Immature natural killer cell (primary cell): ENCODE data around the gene MED13L. TPM values are rescaled to one million over a fixed set of nuclear protein-coding genes. Genes with fewer than 3 reads are reported as not detected.

Experiments
- DNase-seq, 3 donors: peaks; one replicate each; pipeline ENCODE4 v3.0.0; 2022; ENCODE audit warnings: mixed read lengths in 1 of 3
- H3K27ac Mint-ChIP-seq, 6 donors: one replicate each; pipeline ENCODE4 v1.8.0; 2020; ENCODE audit warnings: mixed read lengths in 6 of 6, mild to moderate bottlenecking in 5 of 6, inconsistent platforms in 4 of 6, moderate library complexity in 3 of 6
- H3K27me3 Mint-ChIP-seq, 3 donors: one replicate each; pipeline ENCODE4 v1.8.0; 2020 to 2021; ENCODE audit warnings: low read depth in 3 of 3, mild to moderate bottlenecking in 3 of 3, mixed read lengths in 3 of 3, moderate library complexity in 3 of 3, inconsistent platforms in 1 of 3
- H3K36me3 Mint-ChIP-seq, 3 donors: one replicate each; pipeline ENCODE4 v1.8.0; 2020; ENCODE audit warnings: mixed read lengths in 3 of 3, inconsistent platforms in 2 of 3, mild to moderate bottlenecking in 2 of 3
- H3K4me1 Mint-ChIP-seq, 2 donors: one replicate each; pipeline ENCODE4 v1.8.0; 2020; ENCODE audit warnings: inconsistent platforms in 2 of 2, mild to moderate bottlenecking in 2 of 2, mixed read lengths in 2 of 2, moderate library complexity in 1 of 2
- H3K4me3 Mint-ChIP-seq, 5 donors: one replicate each; pipeline ENCODE4 v1.8.0; 2020; ENCODE audit warnings: mild to moderate bottlenecking in 5 of 5, mixed read lengths in 5 of 5, inconsistent platforms in 3 of 5, moderate library complexity in 3 of 5
- H3K9me3 Mint-ChIP-seq, 6 donors: one replicate each; pipeline ENCODE4 v1.8.0; 2020; ENCODE audit warnings: mild to moderate bottlenecking in 6 of 6, mixed read lengths in 6 of 6, inconsistent platforms in 4 of 6, moderate library complexity in 3 of 6
- polyA plus RNA-seq, 3 donors: library from polyadenylated mRNA; unstranded; fragments of 300-500 nt; fragmentation: Illumina TruSeq; gene quantifications; one replicate each; pipeline ENCODE4 v1.2.3, GENCODE V29; 2021

MED13L gene
- polyA plus RNA-seq, 3 donors from 2014 or later: 2.3 to 10.3 (median 4.9) TPM

GRCh38 chr12:116089080-116089479, 188.4 kb downstream of the MED13L start:
- Mint-ChIP-seq H3K27ac (peak overlapping the region in 2 of 6 donors; percentile 46 to 67), H3K27me3 (no peaks in the 10 kb centered on the region), H3K36me3 (peaks cover 0 to 10% (median 0%) of the 10 kb centered on the region in 3 donors), H3K9me3 (no peaks in the 10 kb centered on the region), H3K4me1 (peaks cover 39 to 63% of the 10 kb centered on the region in 2 donors), H3K4me3 (peak overlapping the region in 3 of 5 donors; percentile 33 to 82 (median 34))
- DNase-seq: no peak

GRCh38 chr12:116087962-116088361, 189.5 kb downstream of the MED13L start:
- H3K27me3 Mint-ChIP-seq: no peaks in the 10 kb centered on the region
- H3K4me1 Mint-ChIP-seq: peaks cover 38 to 65% of the 10 kb centered on the region in 2 donors
- H3K4me3 Mint-ChIP-seq: peak overlapping the region; percentile 63 to 82 (median 71)
- H3K36me3 Mint-ChIP-seq: peaks cover 0 to 10% (median 0%) of the 10 kb centered on the region in 3 donors
- H3K27ac Mint-ChIP-seq: peak overlapping the region; percentile 65 to 85 (median 74)
- DNase-seq: peak; percentile 21 to 45 (median 43)
- H3K9me3 Mint-ChIP-seq: no peaks in the 10 kb centered on the region

- H3K27ac Mint-ChIP-seq: peak overlapping the region; percentile 42 to 79 (median 71)
- H3K9me3 Mint-ChIP-seq: no peaks in the 10 kb centered on the region
- peaks cover 0 to 10% (median 0%) of the 10 kb centered on the region in 3 donors for H3K36me3 Mint-ChIP-seq
- DNase-seq: peak in 2 of 3 donors; percentile 11 to 16
- no peaks in the 10 kb centered on the region for H3K27me3 Mint-ChIP-seq
- peak overlapping the region; percentile 40 to 82 (median 63) for H3K4me3 Mint-ChIP-seq
- H3K4me1 Mint-ChIP-seq: peaks cover 38 to 64% of the 10 kb centered on the region in 2 donors
These were observed 190.1 kb downstream of the MED13L start for GRCh38 chr12:116087399-116087798.

GRCh38 chr12:116080415-116080814, 197.1 kb downstream of the MED13L start:
- no peak overlapping the region for H3K4me3 Mint-ChIP-seq

GRCh38 chr12:116078396-116078795, 199.1 kb downstream of the MED13L start:
- Mint-ChIP-seq H3K9me3 (no peaks in the 10 kb centered on the region), H3K4me1 (peaks cover 0 to 31% of the 10 kb centered on the region in 2 donors), H3K27me3 (no peaks in the 10 kb centered on the region), H3K36me3 (no peaks in the 10 kb centered on the region), H3K27ac (no peak overlapping the region), H3K4me3 (no peak overlapping the region)
- no peak for DNase-seq

More at GRCh38 chr12:116080415-116080814, 197.1 kb downstream of the MED13L start:
- Mint-ChIP-seq H3K4me1 (peaks cover 3 to 26% of the 10 kb centered on the region in 2 donors), H3K9me3 (no peaks in the 10 kb centered on the region), H3K27ac (no peak overlapping the region), H3K36me3 (no peaks in the 10 kb centered on the region), H3K27me3 (no peaks in the 10 kb centered on the region)
- DNase-seq: no peak

GRCh38 chr12:116077431-116077830, 200.1 kb downstream of the MED13L start:
- H3K4me1 Mint-ChIP-seq: peaks cover 0 to 31% of the 10 kb centered on the region in 2 donors
- no peak overlapping the region for H3K4me3 Mint-ChIP-seq
- peaks cover 0 to 1% (median 0%) of the 10 kb centered on the region in 3 donors for H3K27me3 Mint-ChIP-seq
- no peaks in the 10 kb centered on the region for H3K9me3 Mint-ChIP-seq
- no peak for DNase-seq
- no peaks in the 10 kb centered on the region for H3K36me3 Mint-ChIP-seq
- no peak overlapping the region for H3K27ac Mint-ChIP-seq

GRCh38 chr12:116076399-116076798, 201.1 kb downstream of the MED13L start:
- peaks cover 0 to 2% (median 0%) of the 10 kb centered on the region in 3 donors for H3K27me3 Mint-ChIP-seq
- H3K36me3 Mint-ChIP-seq: no peaks in the 10 kb centered on the region
- no peak for DNase-seq
- H3K4me1 Mint-ChIP-seq: peaks cover 3 to 38% of the 10 kb centered on the region in 2 donors
- no peaks in the 10 kb centered on the region for H3K9me3 Mint-ChIP-seq
- no peak overlapping the region for H3K27ac Mint-ChIP-seq
- no peak overlapping the region for H3K4me3 Mint-ChIP-seq

- Mint-ChIP-seq H3K36me3 (no peaks in the 10 kb centered on the region), H3K27ac (no peak overlapping the region), H3K27me3 (peaks cover 0 to 2% (median 0%) of the 10 kb centered on the region in 3 donors), H3K9me3 (no peaks in the 10 kb centered on the region), H3K4me3 (no peak overlapping the region), H3K4me1 (peaks cover 10 to 52% of the 10 kb centered on the region in 2 donors)
- no peak for DNase-seq
These were observed 202.8 kb downstream of the MED13L start for GRCh38 chr12:116074686-116075085.

GRCh38 chr12:116071555-116072230, 205.8 kb downstream of the MED13L start:
- Mint-ChIP-seq H3K36me3 (no peaks in the 10 kb centered on the region), H3K27me3 (peaks cover 0 to 2% (median 0%) of the 10 kb centered on the region in 3 donors), H3K4me3 (no peak overlapping the region), H3K9me3 (no peaks in the 10 kb centered on the region), H3K27ac (peak overlapping the region in 3 of 6 donors; percentile 55 to 68 (median 66)), H3K4me1 (peaks cover 27 to 68% of the 10 kb centered on the region in 2 donors)
- no peak for DNase-seq

GRCh38 chr12:116070444-116070843, 207.0 kb downstream of the MED13L start:
- no peaks in the 10 kb centered on the region for H3K9me3 Mint-ChIP-seq
- H3K4me3 Mint-ChIP-seq: no peak overlapping the region
- H3K27me3 Mint-ChIP-seq: peaks cover 0 to 2% (median 0%) of the 10 kb centered on the region in 3 donors
- H3K27ac Mint-ChIP-seq: peak overlapping the region in 3 of 6 donors; percentile 1 to 63 (median 34)
- no peaks in the 10 kb centered on the region for H3K36me3 Mint-ChIP-seq
- no peak for DNase-seq
- peaks cover 29 to 73% of the 10 kb centered on the region in 2 donors for H3K4me1 Mint-ChIP-seq

GRCh38 chr12:116069943-116070342, 207.6 kb downstream of the MED13L start:
- no peaks in the 10 kb centered on the region for H3K9me3 Mint-ChIP-seq
- H3K36me3 Mint-ChIP-seq: no peaks in the 10 kb centered on the region
- H3K4me3 Mint-ChIP-seq: no peak overlapping the region
- DNase-seq: no peak
- peak overlapping the region in 2 of 6 donors; percentile 34 to 63 for H3K27ac Mint-ChIP-seq
- H3K4me1 Mint-ChIP-seq: peaks cover 29 to 73% of the 10 kb centered on the region in 2 donors
- H3K27me3 Mint-ChIP-seq: peaks cover 0 to 2% (median 0%) of the 10 kb centered on the region in 3 donors

GRCh38 chr12:116068853-116069252, 208.6 kb downstream of the MED13L start:
- H3K9me3 Mint-ChIP-seq: no peaks in the 10 kb centered on the region
- H3K27ac Mint-ChIP-seq: no peak overlapping the region
- no peak overlapping the region for H3K4me3 Mint-ChIP-seq
- H3K36me3 Mint-ChIP-seq: no peaks in the 10 kb centered on the region
- peaks cover 0 to 2% (median 0%) of the 10 kb centered on the region in 3 donors for H3K27me3 Mint-ChIP-seq
- no peak for DNase-seq
- H3K4me1 Mint-ChIP-seq: peaks cover 29 to 68% of the 10 kb centered on the region in 2 donors

GRCh38 chr12:116068371-116068770, 209.1 kb downstream of the MED13L start:
- H3K27ac Mint-ChIP-seq: peak overlapping the region in 1 of 6 donors; percentile 30
- H3K4me1 Mint-ChIP-seq: peaks cover 29 to 68% of the 10 kb centered on the region in 2 donors
- H3K4me3 Mint-ChIP-seq: no peak overlapping the region
- no peak for DNase-seq
- H3K9me3 Mint-ChIP-seq: no peaks in the 10 kb centered on the region
- no peaks in the 10 kb centered on the region for H3K36me3 Mint-ChIP-seq
- peaks cover 0 to 2% (median 0%) of the 10 kb centered on the region in 3 donors for H3K27me3 Mint-ChIP-seq

GRCh38 chr12:116067892-116068291, 209.6 kb downstream of the MED13L start:
- H3K4me1 Mint-ChIP-seq: peaks cover 29 to 68% of the 10 kb centered on the region in 2 donors
- peak overlapping the region in 1 of 6 donors; percentile 41 for H3K27ac Mint-ChIP-seq
- no peak for DNase-seq
- no peaks in the 10 kb centered on the region for H3K9me3 Mint-ChIP-seq
- H3K27me3 Mint-ChIP-seq: peaks cover 0 to 2% (median 0%) of the 10 kb centered on the region in 3 donors
- no peak overlapping the region for H3K4me3 Mint-ChIP-seq
- H3K36me3 Mint-ChIP-seq: no peaks in the 10 kb centered on the region
